ENCODE measurements around the gene ZSWIM4. TPM values are rescaled to one million over a fixed set of nuclear protein-coding genes. Genes with fewer than 3 reads are reported as not detected.
A peak's percentile ranks its signal among the peaks of the same experiment; 100 is the strongest.

ZSWIM4 gene
- total and polyA plus RNA-seq, 12 donors, result 1.2 to 7.1 (median 2.7) TPM

DNA sequence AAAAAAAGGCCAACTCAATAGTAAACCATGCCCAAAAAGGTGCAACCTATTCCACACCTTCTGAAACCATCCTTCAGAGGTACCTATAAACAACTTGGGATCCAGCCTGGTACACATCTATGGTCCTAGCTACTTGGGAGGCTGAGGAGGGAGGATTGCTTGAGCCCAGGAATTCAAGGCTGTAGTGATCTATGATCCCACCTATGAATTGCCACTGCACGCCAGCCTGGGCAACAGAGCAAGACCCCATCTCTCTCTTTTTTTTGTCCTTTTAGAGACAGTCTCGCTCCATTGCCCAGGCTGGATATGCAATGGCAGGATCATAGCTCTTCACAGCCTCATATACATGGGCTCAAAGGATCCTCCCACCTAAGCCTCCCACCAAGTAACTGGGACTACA, 26.0 kb downstream of the ZSWIM4 start:
- Histone ChIP-seq H3K4me1 (peaks cover 0 to 22% (median 10%) of the 10 kb centered on the region in 9 donors), H3K36me3 (peaks cover 0 to 70% (median 0%) of the 10 kb centered on the region in 9 donors), H3K9me3 (no peaks in the 10 kb centered on the region), H3K27ac (peak overlapping the region in 6 of 10 donors; percentile 27 to 86 (median 48)), H3K27me3 (no peaks in the 10 kb centered on the region), H3K4me3 (no peak overlapping the region)
- WGBS, 2 donors, result 96 to 100% methylated on average over 2 of the region's 2 CpGs
- ATAC-seq, result no peak
- DNase-seq, result no peak
- intact Hi-C loops (cut with DNase I), result no loop called here
- TF ChIP-seq, protein P1, sequence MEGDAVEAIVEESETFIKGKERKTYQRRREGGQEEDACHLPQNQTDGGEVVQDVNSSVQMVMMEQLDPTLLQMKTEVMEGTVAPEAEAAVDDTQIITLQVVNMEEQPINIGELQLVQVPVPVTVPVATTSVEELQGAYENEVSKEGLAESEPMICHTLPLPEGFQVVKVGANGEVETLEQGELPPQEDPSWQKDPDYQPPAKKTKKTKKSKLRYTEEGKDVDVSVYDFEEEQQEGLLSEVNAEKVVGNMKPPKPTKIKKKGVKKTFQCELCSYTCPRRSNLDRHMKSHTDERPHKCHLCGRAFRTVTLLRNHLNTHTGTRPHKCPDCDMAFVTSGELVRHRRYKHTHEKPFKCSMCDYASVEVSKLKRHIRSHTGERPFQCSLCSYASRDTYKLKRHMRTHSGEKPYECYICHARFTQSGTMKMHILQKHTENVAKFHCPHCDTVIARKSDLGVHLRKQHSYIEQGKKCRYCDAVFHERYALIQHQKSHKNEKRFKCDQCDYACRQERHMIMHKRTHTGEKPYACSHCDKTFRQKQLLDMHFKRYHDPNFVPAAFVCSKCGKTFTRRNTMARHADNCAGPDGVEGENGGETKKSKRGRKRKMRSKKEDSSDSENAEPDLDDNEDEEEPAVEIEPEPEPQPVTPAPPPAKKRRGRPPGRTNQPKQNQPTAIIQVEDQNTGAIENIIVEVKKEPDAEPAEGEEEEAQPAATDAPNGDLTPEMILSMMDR (IDR thresholded peaks at IDR 0.05), result no peak

DNA sequence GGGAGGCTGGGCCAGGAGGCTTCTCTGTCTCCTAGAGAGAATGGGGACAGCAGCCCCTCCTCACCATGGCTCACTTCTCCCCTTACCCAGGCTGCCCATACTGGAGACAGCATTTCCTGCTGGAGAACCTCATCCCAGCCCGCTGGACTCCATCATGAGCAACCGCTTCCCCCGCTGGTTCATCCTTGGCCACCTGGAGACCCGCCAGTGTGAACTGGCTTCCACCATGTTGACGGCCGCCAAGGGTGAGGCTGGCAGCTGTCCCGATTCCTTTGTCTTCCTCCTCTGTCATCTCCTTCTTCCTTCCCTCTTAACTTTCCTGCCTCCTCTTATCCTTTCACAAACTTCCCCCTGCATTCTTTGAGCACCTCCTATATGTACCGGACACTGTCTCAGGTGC, 28.0 kb downstream of the ZSWIM4 start:
- no peak overlapping the region for H3K4me3 ChIP-seq
- DNase-seq, result peak in 1 of 2 donors; percentile 54

DNA sequence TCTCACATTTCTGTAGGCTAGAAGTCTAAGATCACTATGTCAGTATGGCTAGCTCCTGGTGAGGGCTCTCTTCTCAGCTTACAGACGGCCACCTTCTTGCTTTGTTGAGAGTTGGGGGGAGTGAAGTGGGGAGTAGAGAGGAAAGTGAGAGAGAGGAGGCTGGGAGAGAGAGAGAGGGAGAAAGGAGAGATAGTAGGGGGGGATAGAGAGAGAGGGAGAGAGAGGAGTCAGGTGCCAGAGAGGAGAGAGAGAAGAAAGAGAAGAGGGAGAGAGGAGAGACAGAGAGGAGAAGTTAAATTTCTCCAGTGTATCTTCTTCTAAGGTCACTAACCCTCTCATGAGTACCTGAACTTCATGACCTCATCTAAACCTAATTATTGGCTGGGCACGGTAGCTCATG, 28.7 kb downstream of the ZSWIM4 start:
- Histone ChIP-seq H3K9me3 (no peaks in the 10 kb centered on the region), H3K27me3 (no peaks in the 10 kb centered on the region), H3K4me1 (peaks cover 0 to 15% (median 10%) of the 10 kb centered on the region in 9 donors), H3K27ac (peak overlapping the region in 1 of 10 donors; percentile 58), H3K36me3 (peaks cover 0 to 81% (median 0%) of the 10 kb centered on the region in 9 donors), H3K4me3 (no peak overlapping the region)
- ATAC-seq, result no peak
- DNase-seq, result no peak
- WGBS, 2 donors, result 91 to 97% methylated on average over 2 of the region's 2 CpGs
- intact Hi-C loops (cut with DNase I), result no loop called here
- TF ChIP-seq, protein P1 (IDR thresholded peaks at IDR 0.05), result no peak

More for the DNA sequence above, 28.0 kb downstream of the ZSWIM4 start:
- WGBS, 2 donors, result 75% methylated on average over 8 of the region's 8 CpGs
- Histone ChIP-seq H3K4me1 (peaks cover 0 to 15% (median 10%) of the 10 kb centered on the region in 9 donors), H3K9me3 (no peaks in the 10 kb centered on the region), H3K36me3 (peaks cover 0 to 76% (median 0%) of the 10 kb centered on the region in 9 donors), H3K27ac (peak overlapping the region in 7 of 10 donors; percentile 35 to 86 (median 59)), H3K27me3 (no peaks in the 10 kb centered on the region)
- TF ChIP-seq, protein P1 (IDR thresholded peaks at IDR 0.05), result no peak
- peak in 1 of 8 donors; percentile 14 for ATAC-seq
- intact Hi-C loops (cut with DNase I), result no loop called here

DNA sequence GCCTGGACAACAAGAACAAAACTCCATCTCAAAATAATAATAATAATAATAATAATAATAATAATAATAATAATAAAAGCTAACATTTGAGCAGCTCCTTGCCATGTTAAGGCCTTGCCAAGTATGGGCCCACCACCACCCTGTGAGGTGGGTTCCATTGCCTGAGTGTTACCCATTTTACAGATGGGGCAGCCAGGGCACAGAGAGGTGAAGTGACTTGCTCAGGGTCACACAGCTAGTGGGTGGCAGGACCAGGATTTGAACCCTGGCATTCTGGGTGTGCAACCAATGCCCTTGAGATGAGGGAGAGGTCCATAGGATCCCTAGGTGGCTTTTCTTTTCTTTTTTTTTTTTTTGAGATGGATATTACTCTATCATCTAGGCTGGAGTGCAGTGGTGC, 29.5 kb downstream of the ZSWIM4 start:
- Histone ChIP-seq H3K36me3 (peaks cover 0 to 82% (median 0%) of the 10 kb centered on the region in 9 donors), H3K4me3 (no peak overlapping the region), H3K27ac (no peak overlapping the region), H3K4me1 (peaks cover 0 to 15% (median 10%) of the 10 kb centered on the region in 9 donors), H3K9me3 (no peaks in the 10 kb centered on the region), H3K27me3 (no peaks in the 10 kb centered on the region)
- DNase-seq, result no peak
- ATAC-seq, result no peak
- intact Hi-C loops (cut with DNase I), result no loop called here
- TF ChIP-seq, protein P1 (IDR thresholded peaks at IDR 0.05), result no peak

All from heart right ventricle (tissue), 16 donors.